ENCODE results near the gene ACTL6A. TPM values are rescaled to one million over a fixed set of nuclear protein-coding genes. Genes with fewer than 3 reads are reported as not detected.

ACTL6A gene
- total RNA-seq, 2 experiments from 2014 or later: 80.1 to 92.7 TPM

- Mint-ChIP-seq H3K27ac (no peak overlapping the region), H3K36me3 (no peaks in the 10 kb centered on the region), H3K9me3 (ENCODE audit: low read depth) (peaks cover 2% of the 10 kb centered on the region), H3K27me3 (peaks cover 6% of the 10 kb centered on the region), H3K4me1 (peaks cover 6% of the 10 kb centered on the region), H3K4me3 (no peak overlapping the region)
- ATAC-seq (peak; percentile 23), DNase-seq (no peak)
- CTCF ChIA-PET: no interaction called here
Measured at GRCh38 chr3:179546814-179547241, 15.9 kb upstream of the ACTL6A start.

- no peak overlapping the region for H3K27ac Mint-ChIP-seq
- H3K4me1 Mint-ChIP-seq: peaks cover 4% of the 10 kb centered on the region
- CTCF ChIA-PET: interaction anchor here (1.5 kb wide), 1 partner anchor 91 kb away, joined by 4 read pairs; no protein-coding TSS in a partner anchor
- H3K27me3 Mint-ChIP-seq: peaks cover 3% of the 10 kb centered on the region
- ATAC-seq: no peak
- H3K36me3 Mint-ChIP-seq: no peaks in the 10 kb centered on the region
- no peaks in the 10 kb centered on the region for H3K9me3 Mint-ChIP-seq (ENCODE audit: low read depth)
- no peak for DNase-seq
- H3K4me3 Mint-ChIP-seq: no peak overlapping the region
Measured at GRCh38 chr3:179551349-179552105, 11.2 kb upstream of the ACTL6A start.

GRCh38 chr3:179558742-179559364, 3.9 kb upstream of the ACTL6A start:
- CTCF ChIA-PET: interaction anchor here (0.8 to 1.6 kb wide), 3 partner anchors 14 to 543 kb away, joined by 3 to 4 read pairs (median 3); no protein-coding TSS in a partner anchor
- Mint-ChIP-seq H3K27me3 (peaks cover 12% of the 10 kb centered on the region), H3K4me1 (peaks cover 11% of the 10 kb centered on the region), H3K4me3 (no peak overlapping the region), H3K36me3 (no peaks in the 10 kb centered on the region), H3K27ac (no peak overlapping the region), H3K9me3 (ENCODE audit: low read depth) (no peaks in the 10 kb centered on the region)
- ATAC-seq (no peak), DNase-seq (peak; percentile 77)

- Mint-ChIP-seq H3K27me3 (peaks cover 12% of the 10 kb centered on the region), H3K27ac (no peak overlapping the region), H3K4me3 (no peak overlapping the region), H3K4me1 (peaks cover 28% of the 10 kb centered on the region), H3K36me3 (peaks cover 2% of the 10 kb centered on the region), H3K9me3 (ENCODE audit: low read depth) (no peaks in the 10 kb centered on the region)
- DNase-seq (no peak), ATAC-seq (no peak)
- CTCF ChIA-PET: interaction anchor here (1.3 kb wide), 1 partner anchor 110 kb away, joined by 3 read pairs; the partner anchor contains the start of gene GNB4
Measured at GRCh38 chr3:179560791-179561190, 1.9 kb upstream of the ACTL6A start.

- CTCF ChIA-PET: interaction anchor here (0.5 to 1.7 kb wide), 8 partner anchors 17 to 548 kb away, joined by 3 to 5 read pairs (median 3); no protein-coding TSS in a partner anchor
- H3K36me3 Mint-ChIP-seq: peaks cover 2% of the 10 kb centered on the region
- no peaks in the 10 kb centered on the region for H3K9me3 Mint-ChIP-seq (ENCODE audit: low read depth)
- peak overlapping the region; percentile 99 for H3K4me3 Mint-ChIP-seq
- H3K27me3 Mint-ChIP-seq: peaks cover 12% of the 10 kb centered on the region
- peak; percentile 86 for DNase-seq
- H3K27ac Mint-ChIP-seq: peak overlapping the region; percentile 98
- H3K4me1 Mint-ChIP-seq: peaks cover 37% of the 10 kb centered on the region
- peak; percentile 59 for ATAC-seq
Measured at GRCh38 chr3:179563271-179563783, 601 bp downstream of the ACTL6A start.

- no peak for ATAC-seq
- Mint-ChIP-seq H3K36me3 (peaks cover 8% of the 10 kb centered on the region), H3K4me1 (peaks cover 40% of the 10 kb centered on the region), H3K27me3 (peaks cover 2% of the 10 kb centered on the region), H3K4me3 (no peak overlapping the region), H3K9me3 (ENCODE audit: low read depth) (no peaks in the 10 kb centered on the region), H3K27ac (peak overlapping the region; percentile 27)
- no peak for DNase-seq
- CTCF ChIA-PET: interaction anchor here (1.4 kb wide), 1 partner anchor 43 kb away, joined by 4 read pairs; no protein-coding TSS in a partner anchor
Measured at GRCh38 chr3:179565496-179565895, 2.8 kb downstream of the ACTL6A start.

- H3K27me3 Mint-ChIP-seq: no peaks in the 10 kb centered on the region
- H3K36me3 Mint-ChIP-seq: peaks cover 46% of the 10 kb centered on the region
- peak overlapping the region; percentile 18 for H3K27ac Mint-ChIP-seq
- H3K4me1 Mint-ChIP-seq: no peaks in the 10 kb centered on the region
- CTCF ChIA-PET: interaction anchor here (1.4 to 1.5 kb wide), 2 partner anchors 12 to 19 kb away, joined by 4 read pairs; partner anchors contain the start of gene ACTL6A
- no peak for ATAC-seq
- no peak overlapping the region for H3K4me3 Mint-ChIP-seq
- no peaks in the 10 kb centered on the region for H3K9me3 Mint-ChIP-seq (ENCODE audit: low read depth)
- DNase-seq: no peak
Measured at GRCh38 chr3:179580992-179581391, 18.3 kb downstream of the ACTL6A start.

GRCh38 chr3:179589143-179589542, 26.4 kb downstream of the ACTL6A start:
- no peak for ATAC-seq
- no peak for DNase-seq
- no peaks in the 10 kb centered on the region for H3K9me3 Mint-ChIP-seq (ENCODE audit: low read depth)
- no peak overlapping the region for H3K27ac Mint-ChIP-seq
- H3K36me3 Mint-ChIP-seq: peaks cover 57% of the 10 kb centered on the region
- no peak overlapping the region for H3K4me3 Mint-ChIP-seq
- CTCF ChIA-PET: no interaction called here
- H3K4me1 Mint-ChIP-seq: peaks cover 4% of the 10 kb centered on the region
- H3K27me3 Mint-ChIP-seq: no peaks in the 10 kb centered on the region

- no peak overlapping the region for H3K4me3 Mint-ChIP-seq
- CTCF ChIA-PET: interaction anchor here (0.7 kb wide), 1 partner anchor 96 kb away, joined by 3 read pairs; no protein-coding TSS in a partner anchor
- H3K9me3 Mint-ChIP-seq (ENCODE audit: low read depth): no peaks in the 10 kb centered on the region
- DNase-seq (no peak), ATAC-seq (no peak)
- H3K36me3 Mint-ChIP-seq: peaks cover 62% of the 10 kb centered on the region
- no peaks in the 10 kb centered on the region for H3K27me3 Mint-ChIP-seq
- H3K4me1 Mint-ChIP-seq: peaks cover 4% of the 10 kb centered on the region
- peak overlapping the region; percentile 16 for H3K27ac Mint-ChIP-seq
Measured at GRCh38 chr3:179590669-179591068, 27.9 kb downstream of the ACTL6A start.

- peaks cover 4% of the 10 kb centered on the region for H3K4me1 Mint-ChIP-seq
- no peaks in the 10 kb centered on the region for H3K27me3 Mint-ChIP-seq
- DNase-seq (no peak), ATAC-seq (no peak)
- H3K36me3 Mint-ChIP-seq: peaks cover 59% of the 10 kb centered on the region
- CTCF ChIA-PET: no interaction called here
- H3K27ac Mint-ChIP-seq: no peak overlapping the region
- no peak overlapping the region for H3K4me3 Mint-ChIP-seq
- H3K9me3 Mint-ChIP-seq (ENCODE audit: low read depth): no peaks in the 10 kb centered on the region
Measured at GRCh38 chr3:179591313-179591712, 28.6 kb downstream of the ACTL6A start.

- CTCF ChIA-PET: interaction anchor here (0.8 kb wide), 1 partner anchor 50 kb away, joined by 4 read pairs; no protein-coding TSS in a partner anchor
- no peak for ATAC-seq
- DNase-seq: no peak
- Mint-ChIP-seq H3K36me3 (peaks cover 36% of the 10 kb centered on the region), H3K27me3 (no peaks in the 10 kb centered on the region), H3K27ac (no peak overlapping the region), H3K4me3 (no peak overlapping the region), H3K4me1 (peaks cover 6% of the 10 kb centered on the region), H3K9me3 (ENCODE audit: low read depth) (no peaks in the 10 kb centered on the region)
Measured at GRCh38 chr3:179599531-179599930, 36.8 kb downstream of the ACTL6A start.

- Mint-ChIP-seq H3K9me3 (ENCODE audit: low read depth) (no peaks in the 10 kb centered on the region), H3K4me1 (peaks cover 32% of the 10 kb centered on the region), H3K27ac (peak overlapping the region; percentile 100), H3K4me3 (peak overlapping the region; percentile 99), H3K27me3 (no peaks in the 10 kb centered on the region), H3K36me3 (peaks cover 19% of the 10 kb centered on the region)
- DNase-seq: no peak
- ATAC-seq: no peak
- CTCF ChIA-PET: interaction anchor here (0.8 to 2.0 kb wide), 2 partner anchors 9 to 46 kb away, joined by 4 to 8 read pairs; no protein-coding TSS in a partner anchor
Measured at GRCh38 chr3:179603321-179603720, 40.6 kb downstream of the ACTL6A start.

- peak overlapping the region; percentile 99 for H3K4me3 Mint-ChIP-seq
- H3K27me3 Mint-ChIP-seq: no peaks in the 10 kb centered on the region
- DNase-seq (no peak), ATAC-seq (no peak)
- H3K27ac Mint-ChIP-seq: peak overlapping the region; percentile 100
- H3K9me3 Mint-ChIP-seq (ENCODE audit: low read depth): no peaks in the 10 kb centered on the region
- CTCF ChIA-PET: interaction anchor here (0.8 to 2.0 kb wide), 3 partner anchors 10 to 49 kb away, joined by 4 to 8 read pairs (median 4); partner anchors contain the start of gene USP13
- peaks cover 35% of the 10 kb centered on the region for H3K4me1 Mint-ChIP-seq
- H3K36me3 Mint-ChIP-seq: peaks cover 16% of the 10 kb centered on the region
Measured at GRCh38 chr3:179603831-179604230, 41.1 kb downstream of the ACTL6A start.

Data from activated CD8-positive, alpha-beta memory T cell treated with anti-CD3 and anti-CD28 coated beads, Interleukin-2, amount 10 ng/mL, durations not matched to agents 7 days and 5 days (primary cell).